Measurements from ENCODE around the gene CKLF.

CKLF gene

DNA sequence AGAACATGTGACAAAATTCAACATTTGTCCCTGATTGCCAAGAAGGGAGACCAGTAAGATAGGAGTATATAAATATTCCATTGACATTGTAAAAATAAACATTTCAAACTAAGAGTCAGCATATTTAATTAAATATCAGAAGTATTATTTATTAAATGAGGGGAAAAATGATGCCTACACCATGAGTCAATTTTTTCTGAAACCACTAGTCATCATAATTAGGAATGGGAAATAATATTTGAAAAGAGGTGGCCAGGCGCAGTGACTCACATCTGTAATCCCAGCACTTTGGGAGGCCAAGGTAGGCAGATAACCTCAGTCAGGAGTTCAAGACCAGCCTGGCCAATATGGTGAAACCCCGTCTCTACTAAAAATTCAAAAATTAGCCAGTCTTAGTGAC, 16.0 kb downstream of the CKLF start:
- TF ChIP-seq CTCF (IDR thresholded peaks at IDR 0.05; ENCODE audit: extremely low read depth, insufficient read depth, missing control alignments), result no peak
- in situ Hi-C loops (cut with MboI; ENCODE audit: low pct_unique_long_range_greater_than_20kb, low sequenced_read_pairs, unreplicated experiment), result no loop called here
- no peak for DNase-seq (ENCODE audit: low spot score)

DNA sequence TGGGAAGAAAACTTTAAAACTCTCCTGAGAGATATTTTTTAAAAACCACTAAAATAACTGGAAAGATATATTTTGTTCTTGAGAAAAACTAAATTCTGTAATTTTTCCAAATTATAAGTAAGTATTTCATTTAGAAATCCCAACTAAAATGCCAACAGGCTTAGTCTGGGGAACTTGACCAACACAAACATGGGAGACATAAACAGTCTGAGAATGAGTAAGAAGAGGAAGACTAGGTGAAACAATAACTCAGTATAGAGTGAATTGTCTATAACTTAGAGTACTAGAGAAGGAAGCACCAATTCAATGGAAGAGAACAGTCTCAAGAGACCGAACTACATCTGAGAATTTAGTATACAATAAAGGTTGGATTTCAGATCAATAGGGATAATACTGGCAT, 16.8 kb downstream of the CKLF start:
- in situ Hi-C loops (cut with MboI; ENCODE audit: low pct_unique_long_range_greater_than_20kb, low sequenced_read_pairs, unreplicated experiment), result no loop called here
- no peak for TF ChIP-seq CTCF (IDR thresholded peaks at IDR 0.05; ENCODE audit: extremely low read depth, insufficient read depth, missing control alignments)
- DNase-seq (ENCODE audit: low spot score), result no peak

DNA sequence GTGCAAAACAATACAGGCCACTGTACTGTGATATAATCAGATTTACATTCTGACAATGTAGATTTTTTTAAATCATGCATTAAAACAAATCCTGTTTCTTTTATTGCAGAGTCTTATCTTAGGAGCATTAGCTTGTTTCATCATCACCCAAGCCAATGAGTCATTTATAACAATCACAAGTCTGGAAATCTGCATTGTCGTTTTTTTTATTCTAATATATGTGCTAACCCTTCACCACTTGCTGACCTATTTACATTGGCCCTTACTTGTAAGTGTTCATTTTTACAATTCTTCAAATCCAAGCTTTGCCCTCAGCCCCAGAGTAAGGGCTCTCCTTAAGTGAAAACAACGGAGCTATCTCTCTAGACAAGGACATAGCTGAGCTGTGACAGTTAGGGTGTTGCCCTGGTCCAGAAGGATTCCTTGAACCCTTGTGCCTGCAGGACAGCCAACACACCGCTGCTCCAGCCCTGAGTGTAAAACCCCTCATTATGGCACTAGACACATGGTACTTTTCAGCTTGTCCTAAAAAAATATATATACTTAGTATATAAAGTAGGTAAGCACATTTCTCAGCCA, 17.5 kb downstream of the CKLF start:
- in situ Hi-C loops (cut with MboI; ENCODE audit: low pct_unique_long_range_greater_than_20kb, low sequenced_read_pairs, unreplicated experiment), result no loop called here
- DNase-seq (ENCODE audit: low spot score), result no peak
- TF ChIP-seq CTCF (IDR thresholded peaks at IDR 0.05; ENCODE audit: extremely low read depth, insufficient read depth, missing control alignments), result no peak

- in situ Hi-C loops (cut with MboI; ENCODE audit: low pct_unique_long_range_greater_than_20kb, low sequenced_read_pairs, unreplicated experiment), result no loop called here
Measured at GRCh38 chr16:66572356-66572755, 20.0 kb downstream of the CKLF start.

DNA sequence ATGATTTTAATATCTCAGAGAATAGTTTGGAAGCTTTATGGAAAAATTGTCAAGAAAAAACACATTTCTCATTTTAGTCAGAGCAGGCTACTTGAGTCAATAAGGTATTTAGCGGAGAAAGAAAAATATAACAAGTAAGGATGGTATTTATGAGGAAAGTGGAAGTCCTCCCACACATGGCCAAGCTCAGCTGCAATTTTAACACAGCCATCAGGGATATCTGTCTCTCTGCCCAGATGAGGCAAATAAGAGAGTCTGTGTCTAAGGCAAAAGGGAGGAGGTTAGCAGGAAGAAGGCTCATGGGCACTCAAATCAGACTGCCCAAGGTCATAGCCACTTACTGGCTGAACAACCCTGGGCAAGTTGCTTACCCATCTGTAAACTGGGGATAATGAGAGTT, 21.7 kb downstream of the CKLF start:
- no peak for DNase-seq (ENCODE audit: low spot score)
- in situ Hi-C loops (cut with MboI; ENCODE audit: low pct_unique_long_range_greater_than_20kb, low sequenced_read_pairs, unreplicated experiment), result no loop called here
- no peak for TF ChIP-seq CTCF (IDR thresholded peaks at IDR 0.05; ENCODE audit: extremely low read depth, insufficient read depth, missing control alignments)

More at GRCh38 chr16:66572356-66572755, 20.0 kb downstream of the CKLF start:
- no peak for DNase-seq (ENCODE audit: low spot score)
- TF ChIP-seq CTCF (IDR thresholded peaks at IDR 0.05; ENCODE audit: extremely low read depth, insufficient read depth, missing control alignments), result no peak

- DNase-seq (ENCODE audit: low spot score), result no peak
- TF ChIP-seq CTCF (IDR thresholded peaks at IDR 0.05; ENCODE audit: extremely low read depth, insufficient read depth, missing control alignments), result no peak
- in situ Hi-C loops (cut with MboI; ENCODE audit: low pct_unique_long_range_greater_than_20kb, low sequenced_read_pairs, unreplicated experiment), result no loop called here
Measured at GRCh38 chr16:66574531-66574930, 22.2 kb downstream of the CKLF start.
